BLaER1 treated with 17β-estradiol and CSF1 and Interleukin-3, amounts not matched to agents 10 nM and 100 nM (cell line): ENCODE results near the gene BSPRY.

Experiments
- H3K27ac ChIP-seq, 11 experiments: shearing (Covaris generic); formaldehyde crosslinking; 2 replicates each; pipeline ENCODE4 v1.8.1; 2022
- H3K27me3 ChIP-seq, 11 experiments: shearing (Covaris generic); formaldehyde crosslinking; 2 replicates each; pipeline ENCODE4 v1.8.1; 2022
- H3K36me3 ChIP-seq, 11 experiments: shearing (Covaris generic); formaldehyde crosslinking; 2 replicates each; pipeline ENCODE4 v1.8.1; 2022
- H3K4me1 ChIP-seq, 10 experiments: shearing (Covaris generic); formaldehyde crosslinking; 2 replicates each; pipeline ENCODE4 v1.8.1; 2022
- H3K4me2 ChIP-seq, 11 experiments: shearing (Covaris generic); formaldehyde crosslinking; 2 replicates each; pipeline ENCODE4 v1.8.1; 2022
- H3K4me3 ChIP-seq, 10 experiments: shearing (Covaris generic); formaldehyde crosslinking; 2 replicates each; pipeline ENCODE4 v1.8.1; 2022
- H3K9ac ChIP-seq, 11 experiments: shearing (Covaris generic); formaldehyde crosslinking; 2 replicates each; pipeline ENCODE4 v1.8.1; 2022
- H3K9me3 ChIP-seq, 11 experiments: shearing (Covaris generic); formaldehyde crosslinking; replicated peaks in 1 of 11; 2 replicates each; pipeline ENCODE4 v1.8.1; 2022
- H4K20me1 ChIP-seq, 11 experiments: shearing (Covaris generic); formaldehyde crosslinking; 2 replicates each; pipeline ENCODE4 v1.8.1; 2022
- Cebpa-rat ChIP-seq, 11 experiments: shearing (Covaris generic); IDR thresholded peaks; 2 replicates each; pipeline ENCODE4 v1.8.1; 2022

The BSPRY gene

DNA sequence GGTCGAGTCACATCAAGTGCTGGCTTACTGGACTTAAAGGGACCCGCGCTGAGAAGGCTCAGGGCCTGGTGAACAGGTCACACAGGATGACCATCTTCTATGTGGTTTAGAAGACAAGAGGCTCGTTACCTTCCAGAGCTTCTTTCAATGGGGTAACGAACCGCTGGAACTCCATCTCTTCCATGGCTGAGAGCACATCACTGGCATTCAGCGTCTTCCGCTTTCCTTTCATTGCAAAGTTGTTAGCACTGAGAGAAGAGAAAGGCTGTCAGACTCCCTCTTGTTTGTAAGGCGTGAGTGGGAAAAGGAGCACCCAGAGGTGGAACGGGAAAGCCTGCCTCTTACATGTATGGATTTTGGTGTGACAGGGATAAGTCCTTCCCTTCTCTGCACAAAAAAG, 60.1 kb downstream of the BSPRY start:
- peak overlapping the region; percentile 90 to 99 (median 97) for H3K27ac ChIP-seq
- no peak for TF ChIP-seq Cebpa-rat (IDR thresholded peaks at IDR 0.05)
- peaks cover 51 to 58% (median 56%) of the 10 kb centered on the region in 10 experiments for H3K4me1 ChIP-seq
- peak overlapping the region; percentile 90 to 99 (median 98) for H3K9ac ChIP-seq
- no peaks in the 10 kb centered on the region for H3K9me3 ChIP-seq
- H3K4me2 ChIP-seq: peak overlapping the region; percentile 81 to 97 (median 87)
- H4K20me1 ChIP-seq: peaks cover 0 to 37% (median 0%) of the 10 kb centered on the region in 11 experiments; a peak in 9 of 22 replicates
- H3K27me3 ChIP-seq: no peaks in the 10 kb centered on the region
- H3K4me3 ChIP-seq: peak overlapping the region; percentile 82 to 100 (median 96)
- peaks cover 21 to 40% (median 26%) of the 10 kb centered on the region in 11 experiments for H3K36me3 ChIP-seq

DNA sequence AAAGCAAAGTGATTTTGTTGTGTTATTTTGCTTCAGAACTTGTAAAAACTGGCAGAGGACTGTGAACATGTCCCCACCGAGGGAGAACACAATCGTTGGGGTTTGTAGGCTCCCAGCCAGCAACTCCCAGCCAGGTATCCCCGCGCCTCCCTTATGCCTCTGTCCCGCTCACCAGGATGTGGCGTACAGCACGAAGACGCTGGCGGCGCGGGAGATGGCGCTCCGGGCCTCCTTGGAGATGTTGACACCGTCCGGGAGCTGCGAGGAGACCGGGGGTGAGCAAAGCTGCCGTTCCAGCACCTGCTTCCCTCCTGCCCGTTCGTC, 60.5 kb downstream of the BSPRY start:
- no peak for TF ChIP-seq Cebpa-rat (IDR thresholded peaks at IDR 0.05)
- Histone ChIP-seq H3K9ac (peak overlapping the region; percentile 90 to 99 (median 98)), H3K36me3 (peaks cover 21 to 40% (median 26%) of the 10 kb centered on the region in 11 experiments), H4K20me1 (peaks cover 0 to 37% (median 0%) of the 10 kb centered on the region in 11 experiments; a peak in 9 of 22 replicates), H3K27ac (peak overlapping the region; percentile 90 to 99 (median 97)), H3K4me2 (peak overlapping the region; percentile 81 to 97 (median 87)), H3K4me3 (peak overlapping the region; percentile 82 to 100 (median 96)), H3K27me3 (no peaks in the 10 kb centered on the region), H3K4me1 (peaks cover 48 to 54% (median 53%) of the 10 kb centered on the region in 10 experiments), H3K9me3 (no peaks in the 10 kb centered on the region)

DNA sequence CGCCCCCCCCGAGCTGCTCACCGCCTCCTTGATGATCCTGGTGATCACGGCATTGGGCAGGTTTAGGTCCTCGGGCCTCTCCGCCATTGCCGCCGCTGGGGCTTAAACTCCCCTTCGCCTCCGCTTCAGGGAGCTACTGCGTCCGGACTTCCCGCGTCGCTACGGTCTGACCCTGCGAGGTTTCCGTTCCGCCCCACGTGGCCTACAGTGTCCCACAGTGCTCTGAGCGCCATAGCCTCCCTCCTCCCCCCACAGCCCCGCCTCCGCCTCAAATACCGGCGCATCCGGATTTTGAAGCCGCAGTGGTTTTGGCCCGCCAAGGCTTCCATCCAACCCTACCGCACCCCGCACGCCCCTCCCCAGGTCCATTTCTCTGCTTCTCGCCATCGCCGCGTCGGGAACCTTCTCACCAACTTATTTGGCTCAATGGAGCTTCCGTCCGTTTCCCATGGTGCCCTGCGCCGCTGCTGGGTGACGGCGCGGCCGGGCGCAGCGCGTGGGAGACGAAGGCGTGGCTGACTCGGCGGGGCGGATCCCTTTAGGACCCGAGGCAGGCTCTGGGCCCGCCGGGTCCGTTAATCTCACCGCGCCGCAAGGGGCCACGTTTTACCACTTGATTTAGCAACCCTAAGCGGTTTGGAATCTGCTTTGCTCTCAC, 61.0 kb downstream of the BSPRY start, which contains the start of the genes C9orf43 and POLE3:
TSS of gene C9orf43 (plus strand) at position 541 of the 658 bp plus-strand sequence. CDS start 2,747 bp downstream, outside the sequence.
TSS of gene POLE3 (minus strand) at position 469 of the 658 bp plus-strand sequence. CDS start at position 87, 382 bp downstream.
- peak within 1 kb of the TSS; percentile 82 to 100 (median 96) for H3K4me3 ChIP-seq
- H3K4me1 ChIP-seq: peaks cover 43 to 49% (median 48%) of the 10 kb centered on the region in 10 experiments
- H3K36me3 ChIP-seq: peaks cover 21 to 40% (median 26%) of the 10 kb centered on the region in 11 experiments
- no peaks in the 10 kb centered on the region for H3K27me3 ChIP-seq
- peaks cover 0 to 37% (median 0%) of the 10 kb centered on the region in 11 experiments; a peak in 9 of 22 replicates for H4K20me1 ChIP-seq
- H3K27ac ChIP-seq: peak within 1 kb of the TSS; percentile 90 to 99 (median 97)
- peak in 7 of 11 experiments; percentile 23 to 86 (median 64); a peak in 12 of 22 replicates for TF ChIP-seq Cebpa-rat (IDR thresholded peaks at IDR 0.05)
- H3K4me2 ChIP-seq: peak within 1 kb of the TSS; percentile 81 to 97 (median 87)
- no peaks in the 10 kb centered on the region for H3K9me3 ChIP-seq
- peak within 1 kb of the TSS; percentile 90 to 99 (median 98) for H3K9ac ChIP-seq

DNA sequence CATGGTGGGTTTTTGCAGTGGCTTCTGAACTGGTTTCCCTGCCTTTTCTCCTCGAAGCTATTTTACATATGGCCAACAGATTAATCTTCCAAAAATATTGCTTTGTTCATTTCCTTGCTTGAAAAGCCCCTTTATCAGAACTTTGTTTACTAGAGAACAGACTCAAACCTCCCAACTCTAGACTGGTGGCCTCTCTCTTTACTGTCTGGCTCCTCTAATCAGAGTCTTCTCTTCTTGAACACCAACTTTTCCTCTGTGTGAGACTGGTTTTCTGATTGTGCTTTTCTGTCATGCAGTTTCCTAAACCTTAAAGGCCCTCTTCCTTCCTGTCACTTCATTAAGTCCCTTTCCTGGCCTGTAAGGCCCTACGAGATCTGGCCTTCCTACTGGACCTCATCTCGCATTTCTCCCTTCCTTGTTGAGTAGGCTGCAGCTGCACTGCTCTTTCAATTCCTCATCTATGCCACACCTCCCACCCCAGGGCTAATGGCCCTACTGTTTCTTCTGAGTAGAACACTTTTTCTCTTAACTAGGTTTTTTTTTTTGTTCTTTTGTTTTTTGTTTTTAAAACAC, 66.9 kb downstream of the BSPRY start:
- H3K9me3 ChIP-seq: no peaks in the 10 kb centered on the region
- H3K27me3 ChIP-seq: no peaks in the 10 kb centered on the region
- peak overlapping the region; percentile 15 to 90 (median 74); a peak in 19 of 22 replicates for H3K27ac ChIP-seq
- no peak for TF ChIP-seq Cebpa-rat (IDR thresholded peaks at IDR 0.05)
- no peaks in the 10 kb centered on the region for H4K20me1 ChIP-seq
- H3K9ac ChIP-seq: peak overlapping the region in 7 of 11 experiments; percentile 29 to 74 (median 62); a peak in 14 of 22 replicates
- H3K4me1 ChIP-seq: peaks cover 22 to 36% (median 27%) of the 10 kb centered on the region in 10 experiments
- no peaks in the 10 kb centered on the region for H3K36me3 ChIP-seq
- H3K4me2 ChIP-seq: peak overlapping the region; percentile 37 to 72 (median 54)
- no peak overlapping the region for H3K4me3 ChIP-seq

GRCh38 chr9:113417370-113417769, 68.0 kb downstream of the BSPRY start:
- H3K4me2 ChIP-seq: peak overlapping the region in 7 of 11 experiments; percentile 3 to 72 (median 44); a peak in 8 of 22 replicates

More at GRCh38 chr9:113417370-113417769, 68.0 kb downstream of the BSPRY start:
- no peaks in the 10 kb centered on the region for H3K27me3 ChIP-seq
- no peaks in the 10 kb centered on the region for H3K9me3 ChIP-seq
- peaks cover 14 to 28% (median 19%) of the 10 kb centered on the region in 10 experiments for H3K4me1 ChIP-seq
- H4K20me1 ChIP-seq: no peaks in the 10 kb centered on the region
- H3K27ac ChIP-seq: peak overlapping the region in 4 of 11 experiments; percentile 68 to 90 (median 86); a peak in 5 of 22 replicates
- H3K4me3 ChIP-seq: no peak overlapping the region
- TF ChIP-seq Cebpa-rat (IDR thresholded peaks at IDR 0.05): no peak
- H3K36me3 ChIP-seq: no peaks in the 10 kb centered on the region
- no peak overlapping the region for H3K9ac ChIP-seq
